ENCODE data around the gene KIF4A. TPM values are rescaled to one million over a fixed set of nuclear protein-coding genes. Genes with fewer than 3 reads are reported as not detected.
"Not testable (repeated sequence)": the region's sequence is repeated elsewhere in the genome, so short reads cannot be mapped to it uniquely, and the experiment has no call there.

KIF4A gene
- total and polyA plus RNA-seq, 4 donors, result 0.33 to 2.4 (median 0.64) TPM

GRCh38 chrX:70241501-70241900 lies 48.4 kb upstream of the KIF4A start:
- Histone ChIP-seq H3K9ac (ENCODE audit: insufficient read depth in 1 of 2, low read length in 2 of 2) (no peak overlapping the region), H3K4me1 (ENCODE audit: control insufficient read depth in 5 of 5, insufficient read depth in 5 of 5, low read length in 5 of 5) (no peaks in the 10 kb centered on the region), H3K9me3 (ENCODE audit: control insufficient read depth in 4 of 4, insufficient read depth in 3 of 4, low read length in 3 of 4) (no peaks in the 10 kb centered on the region), H3K27ac (ENCODE audit: low read depth in 1 of 2, low read length in 1 of 2) (no peak overlapping the region), H3K4me3 (no peak overlapping the region), H3K36me3 (ENCODE audit: control insufficient read depth in 4 of 4, insufficient read depth in 4 of 4, low read length in 4 of 4) (no peaks in the 10 kb centered on the region), H3K27me3 (ENCODE audit: control insufficient read depth in 3 of 3, insufficient read depth in 3 of 3, low read length in 2 of 3) (peaks cover 0 to 2% (median 0%) of the 10 kb centered on the region in 3 donors)
- WGBS, 2 donors, result 74 to 93% methylated on average over 2 of the region's 2 CpGs
- DNase-seq, result no peak
- ATAC-seq (ENCODE audit: insufficient read depth, low FRiP score), result no peak
- TF ChIP-seq, protein P1, sequence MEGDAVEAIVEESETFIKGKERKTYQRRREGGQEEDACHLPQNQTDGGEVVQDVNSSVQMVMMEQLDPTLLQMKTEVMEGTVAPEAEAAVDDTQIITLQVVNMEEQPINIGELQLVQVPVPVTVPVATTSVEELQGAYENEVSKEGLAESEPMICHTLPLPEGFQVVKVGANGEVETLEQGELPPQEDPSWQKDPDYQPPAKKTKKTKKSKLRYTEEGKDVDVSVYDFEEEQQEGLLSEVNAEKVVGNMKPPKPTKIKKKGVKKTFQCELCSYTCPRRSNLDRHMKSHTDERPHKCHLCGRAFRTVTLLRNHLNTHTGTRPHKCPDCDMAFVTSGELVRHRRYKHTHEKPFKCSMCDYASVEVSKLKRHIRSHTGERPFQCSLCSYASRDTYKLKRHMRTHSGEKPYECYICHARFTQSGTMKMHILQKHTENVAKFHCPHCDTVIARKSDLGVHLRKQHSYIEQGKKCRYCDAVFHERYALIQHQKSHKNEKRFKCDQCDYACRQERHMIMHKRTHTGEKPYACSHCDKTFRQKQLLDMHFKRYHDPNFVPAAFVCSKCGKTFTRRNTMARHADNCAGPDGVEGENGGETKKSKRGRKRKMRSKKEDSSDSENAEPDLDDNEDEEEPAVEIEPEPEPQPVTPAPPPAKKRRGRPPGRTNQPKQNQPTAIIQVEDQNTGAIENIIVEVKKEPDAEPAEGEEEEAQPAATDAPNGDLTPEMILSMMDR (IDR thresholded peaks at IDR 0.05; ENCODE audit: control extremely low read depth, extremely low read depth), result no peak

- H3K4me3 ChIP-seq; H3K27ac ChIP-seq (ENCODE audit: low read depth in 1 of 2, low read length in 1 of 2); DNase-seq; H3K9me3 ChIP-seq (ENCODE audit: control insufficient read depth in 4 of 4, insufficient read depth in 3 of 4, low read length in 3 of 4); H3K36me3 ChIP-seq (ENCODE audit: control insufficient read depth in 4 of 4, insufficient read depth in 4 of 4, low read length in 4 of 4); H3K27me3 ChIP-seq (ENCODE audit: control insufficient read depth in 3 of 3, insufficient read depth in 3 of 3, low read length in 2 of 3); H3K9ac ChIP-seq (ENCODE audit: insufficient read depth in 1 of 2, low read length in 2 of 2); ATAC-seq (ENCODE audit: insufficient read depth, low FRiP score); H3K4me1 ChIP-seq (ENCODE audit: control insufficient read depth in 5 of 5, insufficient read depth in 5 of 5, low read length in 5 of 5): not testable (repeated sequence)
- 74 to 92% methylated on average over 5 of the region's 5 CpGs for WGBS, 2 donors
Measured at GRCh38 chrX:70243601-70244000, 46.3 kb upstream of the KIF4A start.

- H3K4me1 ChIP-seq (ENCODE audit: control insufficient read depth in 5 of 5, insufficient read depth in 5 of 5, low read length in 5 of 5), result no peaks in the 10 kb centered on the region
- H3K9me3 ChIP-seq (ENCODE audit: control insufficient read depth in 4 of 4, insufficient read depth in 3 of 4, low read length in 3 of 4), result no peaks in the 10 kb centered on the region
Measured at GRCh38 chrX:70244881-70245280, 45.0 kb upstream of the KIF4A start.

GRCh38 chrX:70247252-70247651 lies 42.7 kb upstream of the KIF4A start:
- TF ChIP-seq, protein P1 (IDR thresholded peaks at IDR 0.05; ENCODE audit: control extremely low read depth, extremely low read depth), result no peak
- ATAC-seq (ENCODE audit: insufficient read depth, low FRiP score) (no peak), DNase-seq (no peak)
- Histone ChIP-seq H3K27ac (ENCODE audit: low read depth in 1 of 2, low read length in 1 of 2) (no peak overlapping the region), H3K4me3 (no peak overlapping the region), H3K9me3 (ENCODE audit: control insufficient read depth in 4 of 4, insufficient read depth in 3 of 4, low read length in 3 of 4) (no peaks in the 10 kb centered on the region), H3K4me1 (ENCODE audit: control insufficient read depth in 5 of 5, insufficient read depth in 5 of 5, low read length in 5 of 5) (no peaks in the 10 kb centered on the region), H3K27me3 (ENCODE audit: control insufficient read depth in 3 of 3, insufficient read depth in 3 of 3, low read length in 2 of 3) (no peaks in the 10 kb centered on the region), H3K9ac (ENCODE audit: insufficient read depth in 1 of 2, low read length in 2 of 2) (no peak overlapping the region), H3K36me3 (ENCODE audit: control insufficient read depth in 4 of 4, insufficient read depth in 4 of 4, low read length in 4 of 4) (no peaks in the 10 kb centered on the region)
- WGBS, 2 donors, result 94 to 100% methylated on average over 2 of the region's 2 CpGs

More at GRCh38 chrX:70244881-70245280, 45.0 kb upstream of the KIF4A start:
- 77 to 96% methylated on average over 6 of the region's 6 CpGs for WGBS, 2 donors
- DNase-seq (no peak), ATAC-seq (ENCODE audit: insufficient read depth, low FRiP score) (no peak)
- TF ChIP-seq, protein P1 (IDR thresholded peaks at IDR 0.05; ENCODE audit: control extremely low read depth, extremely low read depth), result no peak
- H3K27ac ChIP-seq (ENCODE audit: low read depth in 1 of 2, low read length in 1 of 2), result no peak overlapping the region
- H3K4me3 ChIP-seq, result no peak overlapping the region
- H3K9ac ChIP-seq (ENCODE audit: insufficient read depth in 1 of 2, low read length in 2 of 2), result no peak overlapping the region
- no peaks in the 10 kb centered on the region for H3K27me3 ChIP-seq (ENCODE audit: control insufficient read depth in 3 of 3, insufficient read depth in 3 of 3, low read length in 2 of 3)
- H3K36me3 ChIP-seq (ENCODE audit: control insufficient read depth in 4 of 4, insufficient read depth in 4 of 4, low read length in 4 of 4), result no peaks in the 10 kb centered on the region

Measured in lung (tissue), 12 donors.